HUES64 (cell line): ENCODE measurements around the gene DDX19B.
"Not testable (repeated sequence)": the region's sequence is repeated elsewhere in the genome, so short reads cannot be mapped to it uniquely, and the experiment has no call there.

Experiments
- H3K27ac ChIP-seq: 2 replicates; pipeline ENCODE4 v1.7.0; 2013; ENCODE audit warnings: low read depth, low read length, inconsistent platforms
- H3K27me3 ChIP-seq: 2 replicates; pipeline ENCODE4 v1.6.1; 2013; ENCODE audit warnings: mild to moderate bottlenecking, low read length; ENCODE audit not compliant: insufficient read depth
- H3K36me3 ChIP-seq: 2 replicates; pipeline ENCODE4 v1.6.1; 2013; ENCODE audit warnings: mild to moderate bottlenecking, low read length; ENCODE audit not compliant: insufficient read depth
- H3K4me1 ChIP-seq: 2 replicates; pipeline ENCODE4 v1.6.1; 2013; ENCODE audit warnings: mild to moderate bottlenecking, low read length, moderate library complexity; ENCODE audit not compliant: insufficient read depth
- H3K4me3 ChIP-seq: 2 replicates; pipeline ENCODE4 v1.5.1; 2013; ENCODE audit warnings: mild to moderate bottlenecking, low read length, moderate library complexity
- H3K9ac ChIP-seq: 2 replicates; pipeline ENCODE4 v1.6.1; 2013; ENCODE audit warnings: mild to moderate bottlenecking, low read depth, low read length
- H3K9me3 ChIP-seq: 2 replicates; pipeline ENCODE4 v1.6.1; 2013; ENCODE audit warnings: low read depth, low read length; ENCODE audit not compliant: insufficient read depth
- WGBS: fragments of 150-250, 120-280 bp; methylation state at CpG from one replicate; pipeline ENCODE4 v1.1.7; 2013; ENCODE audit warnings: missing lambda C conversion rate; 5-methylcytosine and 5-hydroxymethylcytosine counted together

Gene DDX19B

GRCh38 chr16:70257391-70257790, 41.6 kb upstream of the DDX19B start:
- H3K9me3 ChIP-seq, result no peaks in the 10 kb centered on the region
- H3K27me3 ChIP-seq, result no peaks in the 10 kb centered on the region
- no peaks in the 10 kb centered on the region for H3K4me1 ChIP-seq
- no peak overlapping the region for H3K4me3 ChIP-seq
- WGBS, result 80% methylated on average over 4 of the region's 4 CpGs
- H3K36me3 ChIP-seq, result peaks cover 98% of the 10 kb centered on the region
- no peak overlapping the region for H3K9ac ChIP-seq
- no peak overlapping the region for H3K27ac ChIP-seq

- no peaks in the 10 kb centered on the region for H3K4me1 ChIP-seq
- H3K4me3 ChIP-seq, result no peak overlapping the region
- no peaks in the 10 kb centered on the region for H3K9me3 ChIP-seq
- H3K36me3 ChIP-seq, result peaks cover 98% of the 10 kb centered on the region
- no peak overlapping the region for H3K27ac ChIP-seq
- 97% methylated on average over 14 of the region's 14 CpGs for WGBS
- H3K27me3 ChIP-seq, result no peaks in the 10 kb centered on the region
- no peak overlapping the region for H3K9ac ChIP-seq
Observed at GRCh38 chr16:70258065-70258464, 40.9 kb upstream of the DDX19B start.

GRCh38 chr16:70258946-70259345, 40.0 kb upstream of the DDX19B start:
- WGBS, result 96% methylated on average over 10 of the region's 10 CpGs
- no peak overlapping the region for H3K4me3 ChIP-seq
- H3K4me1 ChIP-seq, result no peaks in the 10 kb centered on the region
- no peaks in the 10 kb centered on the region for H3K9me3 ChIP-seq
- no peaks in the 10 kb centered on the region for H3K27me3 ChIP-seq
- H3K36me3 ChIP-seq, result peaks cover 98% of the 10 kb centered on the region
- no peak overlapping the region for H3K9ac ChIP-seq
- H3K27ac ChIP-seq, result no peak overlapping the region

GRCh38 chr16:70259903-70260302, 39.1 kb upstream of the DDX19B start:
- not testable (repeated sequence) for H3K27ac ChIP-seq, H3K27me3 ChIP-seq, H3K4me1 ChIP-seq, H3K9me3 ChIP-seq, H3K4me3 ChIP-seq, H3K9ac ChIP-seq
- WGBS, result 97% methylated on average over 5 of the region's 6 CpGs
- peaks cover 98% of the 10 kb centered on the region for H3K36me3 ChIP-seq

GRCh38 chr16:70267516-70267915, 31.5 kb upstream of the DDX19B start:
- Histone ChIP-seq H3K4me3 (no peak overlapping the region), H3K36me3 (peaks cover 97% of the 10 kb centered on the region), H3K27me3 (no peaks in the 10 kb centered on the region), H3K9me3 (no peaks in the 10 kb centered on the region), H3K4me1 (no peaks in the 10 kb centered on the region), H3K9ac (no peak overlapping the region), H3K27ac (no peak overlapping the region)
- 79% methylated on average over 6 of the region's 6 CpGs for WGBS

- not testable (repeated sequence) for H3K27me3 ChIP-seq, H3K4me3 ChIP-seq, H3K9me3 ChIP-seq, H3K9ac ChIP-seq, H3K27ac ChIP-seq, H3K4me1 ChIP-seq
- 92% methylated on average over 10 of the region's 10 CpGs for WGBS
- peaks cover 97% of the 10 kb centered on the region for H3K36me3 ChIP-seq
Observed at GRCh38 chr16:70267922-70268321, 31.1 kb upstream of the DDX19B start.

GRCh38 chr16:70269471-70269870, 29.5 kb upstream of the DDX19B start:
- no peaks in the 10 kb centered on the region for H3K27me3 ChIP-seq
- H3K36me3 ChIP-seq, result peaks cover 94% of the 10 kb centered on the region
- H3K4me1 ChIP-seq, result no peaks in the 10 kb centered on the region
- no peak overlapping the region for H3K4me3 ChIP-seq
- no peak overlapping the region for H3K27ac ChIP-seq
- H3K9ac ChIP-seq, result no peak overlapping the region
- no peaks in the 10 kb centered on the region for H3K9me3 ChIP-seq
- 92% methylated on average over 12 of the region's 12 CpGs for WGBS

GRCh38 chr16:70270176-70270575, 28.8 kb upstream of the DDX19B start:
- Histone ChIP-seq H3K9ac (no peak overlapping the region), H3K4me3 (no peak overlapping the region), H3K4me1 (no peaks in the 10 kb centered on the region), H3K9me3 (no peaks in the 10 kb centered on the region), H3K27ac (no peak overlapping the region), H3K27me3 (no peaks in the 10 kb centered on the region), H3K36me3 (peaks cover 94% of the 10 kb centered on the region)
- WGBS, result 94% methylated on average over 3 of the region's 3 CpGs

- Histone ChIP-seq H3K4me3 (no peak overlapping the region), H3K27me3 (no peaks in the 10 kb centered on the region), H3K27ac (no peak overlapping the region), H3K9ac (no peak overlapping the region), H3K4me1 (no peaks in the 10 kb centered on the region), H3K36me3 (peaks cover 93% of the 10 kb centered on the region), H3K9me3 (no peaks in the 10 kb centered on the region)
- WGBS, result 97% methylated on average over 10 of the region's 10 CpGs
Observed at GRCh38 chr16:70271696-70272095, 27.3 kb upstream of the DDX19B start.

GRCh38 chr16:70276392-70276791, 22.6 kb upstream of the DDX19B start:
- no peaks in the 10 kb centered on the region for H3K4me1 ChIP-seq
- WGBS, result 100% methylated on average over 1 of the region's 1 CpG
- no peaks in the 10 kb centered on the region for H3K9me3 ChIP-seq
- no peak overlapping the region for H3K9ac ChIP-seq
- H3K4me3 ChIP-seq, result no peak overlapping the region
- H3K27me3 ChIP-seq, result no peaks in the 10 kb centered on the region
- H3K27ac ChIP-seq, result no peak overlapping the region
- H3K36me3 ChIP-seq, result peaks cover 93% of the 10 kb centered on the region

- Histone ChIP-seq H3K9ac (peak overlapping the region; percentile 31; the same call in 1 of the 2 replicates), H3K4me3 (peak overlapping the region; percentile 97), H3K36me3 (peaks cover 35% of the 10 kb centered on the region)
- H3K27ac ChIP-seq, H3K4me1 ChIP-seq, H3K9me3 ChIP-seq, H3K27me3 ChIP-seq: not testable (repeated sequence)
- WGBS, result 96% methylated on average over 16 of the region's 17 CpGs
Observed at GRCh38 chr16:70287304-70287971, 11.5 kb upstream of the DDX19B start.
